Lower leg skin (tissue), 4 donors: Measurements from ENCODE around the gene DAB2IP. TPM values are rescaled to one million over a fixed set of nuclear protein-coding genes. Genes with fewer than 3 reads are reported as not detected.

ENCODE experiments used
- DNase-seq, 2 donors: peaks; one replicate each; pipeline ENCODE4 v3.0.0-alpha.2; 2019; ENCODE audit warnings: low spot score in 2 of 2
- H3K4me3 ChIP-seq: fragments of 200-600 bp; sonication (generic); 2 replicates; pipeline ENCODE4 v1.5.1; 2017; ENCODE audit warnings: mild to moderate bottlenecking, low read depth; ENCODE audit not compliant: poor library complexity, severe bottlenecking
- POLR2A ChIP-seq, 2 donors: fragments of 450-650 bp; IDR thresholded peaks; one replicate each; pipeline ENCODE4 v1.6.1; 2016 to 2017; ENCODE audit warnings: antibody characterized with exemption in 2 of 2, mild to moderate bottlenecking in 1 of 2, moderate library complexity in 1 of 2
- WGBS, 2 donors: methylation state at CpG; one replicate each; pipeline ENCODE4 v1.1.5; 2018; 5-methylcytosine and 5-hydroxymethylcytosine counted together
- intact Hi-C: fragments of 100-400 bp; cut with DNase I; formaldehyde crosslinking; loops from one replicate; pipeline ENCODE4 v1.15.0; 2023; ENCODE audit warnings: low total_unique reads
- total RNA-seq, 4 donors: library from RNA; depleted of rRNA; stranded (reverse); fragments of >200 nt; gene quantifications; one replicate each; pipeline ENCODE4 v1.1.0, GENCODE V29; 2016
- TF ChIP-seq, protein P1 (sequence below), 3 donors: fragments of 450-650 bp; IDR thresholded peaks; one replicate each; pipeline ENCODE4 v1.5.1; 2016; ENCODE audit warnings: antibody characterized with exemption in 3 of 3, mild to moderate bottlenecking in 3 of 3, moderate library complexity in 2 of 3

Gene DAB2IP
- total RNA-seq, 4 donors from 2014 or later = 42.5 to 68.0 (median 57.0) TPM

GRCh38 chr9:121720311-121721057 lies 69.0 kb downstream of the DAB2IP start:
- intact Hi-C loops = no loop called here

GRCh38 chr9:121721058-121721350 lies 69.6 kb downstream of the DAB2IP start:
- intact Hi-C loops = no loop called here
- WGBS, 2 donors = 41 to 53% methylated on average over 1 of the region's 1 CpG
- no peak overlapping the region for H3K4me3 ChIP-seq
- DNase-seq = no peak
- TF ChIP-seq, protein P1, sequence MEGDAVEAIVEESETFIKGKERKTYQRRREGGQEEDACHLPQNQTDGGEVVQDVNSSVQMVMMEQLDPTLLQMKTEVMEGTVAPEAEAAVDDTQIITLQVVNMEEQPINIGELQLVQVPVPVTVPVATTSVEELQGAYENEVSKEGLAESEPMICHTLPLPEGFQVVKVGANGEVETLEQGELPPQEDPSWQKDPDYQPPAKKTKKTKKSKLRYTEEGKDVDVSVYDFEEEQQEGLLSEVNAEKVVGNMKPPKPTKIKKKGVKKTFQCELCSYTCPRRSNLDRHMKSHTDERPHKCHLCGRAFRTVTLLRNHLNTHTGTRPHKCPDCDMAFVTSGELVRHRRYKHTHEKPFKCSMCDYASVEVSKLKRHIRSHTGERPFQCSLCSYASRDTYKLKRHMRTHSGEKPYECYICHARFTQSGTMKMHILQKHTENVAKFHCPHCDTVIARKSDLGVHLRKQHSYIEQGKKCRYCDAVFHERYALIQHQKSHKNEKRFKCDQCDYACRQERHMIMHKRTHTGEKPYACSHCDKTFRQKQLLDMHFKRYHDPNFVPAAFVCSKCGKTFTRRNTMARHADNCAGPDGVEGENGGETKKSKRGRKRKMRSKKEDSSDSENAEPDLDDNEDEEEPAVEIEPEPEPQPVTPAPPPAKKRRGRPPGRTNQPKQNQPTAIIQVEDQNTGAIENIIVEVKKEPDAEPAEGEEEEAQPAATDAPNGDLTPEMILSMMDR (IDR thresholded peaks at IDR 0.05) = no peak
- no peak for TF ChIP-seq POLR2A (IDR thresholded peaks at IDR 0.05)

More at GRCh38 chr9:121720311-121721057, 69.0 kb downstream of the DAB2IP start:
- 51 to 52% methylated on average over 7 of the region's 7 CpGs for WGBS, 2 donors
- TF ChIP-seq POLR2A (IDR thresholded peaks at IDR 0.05) = no peak
- TF ChIP-seq, protein P1 (IDR thresholded peaks at IDR 0.05) = no peak
- no peak overlapping the region for H3K4me3 ChIP-seq
- no peak for DNase-seq

GRCh38 chr9:121721770-121722169 lies 70.3 kb downstream of the DAB2IP start:
- TF ChIP-seq, protein P1 (IDR thresholded peaks at IDR 0.05) = no peak
- no peak for TF ChIP-seq POLR2A (IDR thresholded peaks at IDR 0.05)
- WGBS, 2 donors = 53 to 59% methylated on average over 7 of the region's 7 CpGs
- DNase-seq = no peak
- intact Hi-C loops = no loop called here
- no peak overlapping the region for H3K4me3 ChIP-seq

- WGBS, 2 donors = 28 to 37% methylated on average over 21 of the region's 21 CpGs
- DNase-seq = peak; percentile 93 to 98
These were observed 73.8 kb downstream of the DAB2IP start for GRCh38 chr9:121725008-121725775.

DNA sequence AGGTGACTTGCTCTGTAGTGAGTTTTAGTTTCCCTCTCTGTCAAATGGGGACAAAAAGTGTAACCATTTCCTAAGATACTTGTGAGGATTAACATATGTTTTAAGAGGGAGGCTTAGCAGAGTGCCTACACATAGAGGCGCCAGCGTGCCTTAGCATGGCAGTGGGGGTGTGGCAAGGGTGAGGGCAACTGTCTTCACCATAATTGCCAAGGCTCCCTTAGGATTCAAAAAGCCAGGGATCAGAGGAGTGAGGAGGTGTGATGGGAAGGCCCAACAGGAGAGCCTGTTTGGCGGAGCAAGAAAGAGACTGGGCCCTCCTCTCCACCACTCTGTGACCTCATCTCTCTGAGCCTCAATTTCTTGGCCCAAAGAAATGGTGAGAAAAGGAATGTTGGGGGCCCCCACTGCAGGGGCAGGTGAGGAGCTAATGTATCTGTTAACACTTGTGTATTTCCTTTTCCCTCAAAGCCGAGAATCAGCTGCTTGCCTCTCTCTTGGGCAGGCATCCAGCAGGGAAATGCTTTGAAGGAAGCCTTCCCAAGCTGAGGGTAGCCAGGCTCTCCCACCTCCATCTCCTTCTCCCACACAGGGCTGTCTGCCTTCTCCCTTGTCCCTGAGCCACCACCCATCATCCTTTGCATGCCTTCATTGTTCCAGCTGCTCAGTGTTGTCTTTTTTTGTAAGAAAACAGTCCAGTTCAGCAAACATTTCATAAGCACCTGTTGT lies 76.0 kb downstream of the DAB2IP start:
- 64 to 69% methylated on average over 4 of the region's 4 CpGs for WGBS, 2 donors
- no peak for TF ChIP-seq POLR2A (IDR thresholded peaks at IDR 0.05)
- intact Hi-C loops = no loop called here
- DNase-seq = no peak
- no peak overlapping the region for H3K4me3 ChIP-seq

More at GRCh38 chr9:121725008-121725775, 73.8 kb downstream of the DAB2IP start:
- TF ChIP-seq, protein P1 (IDR thresholded peaks at IDR 0.05) = no peak
- TF ChIP-seq POLR2A (IDR thresholded peaks at IDR 0.05) = no peak
- intact Hi-C loops = no loop called here
- H3K4me3 ChIP-seq = no peak overlapping the region

GRCh38 chr9:121728916-121729315 lies 77.5 kb downstream of the DAB2IP start:
- 37 to 45% methylated on average over 1 of the region's 1 CpG for WGBS, 2 donors
- no peak overlapping the region for H3K4me3 ChIP-seq
- TF ChIP-seq, protein P1 (IDR thresholded peaks at IDR 0.05) = no peak
- TF ChIP-seq POLR2A (IDR thresholded peaks at IDR 0.05) = no peak
- intact Hi-C loops = no loop called here
- DNase-seq = no peak
